CD4-positive, alpha-beta T cell treated with Interleukin-10 for 1 hour (primary cell): ENCODE results near the gene OR3A2.
A peak's percentile ranks its signal among the peaks of the same experiment; 100 is the strongest.
"Not testable (repeated sequence)": the region's sequence is repeated elsewhere in the genome, so short reads cannot be mapped to it uniquely, and the experiment has no call there.

Experiments
- DNase-seq: peaks from one replicate; pipeline ENCODE4 v3.0.0-alpha.2; 2020

OR3A2 gene

GRCh38 chr17:3385869-3386816 lies at the start of gene OR3A2:
Gene OR3A2, minus strand, starts transcription at chr17:3386308.
- DNase-seq: peak; percentile 27

- no peak for DNase-seq
These were observed 47.6 kb upstream of the OR3A2 start, which contains the start of gene OR1E2 for GRCh38 chr17:3433741-3434140. Gene OR1E2, minus strand, starts transcription at chr17:3433841. Its CDS starts 0 bp downstream, at chr17:3433841.

GRCh38 chr17:3433215-3433614 lies 47.1 kb upstream of the OR3A2 start:
- DNase-seq: peak; percentile 11

- DNase-seq: no peak
These were observed 32.1 kb upstream of the OR3A2 start for GRCh38 chr17:3418222-3418621.

GRCh38 chr17:3415610-3416009 lies 29.5 kb upstream of the OR3A2 start:
- no peak for DNase-seq

- not testable (repeated sequence) for DNase-seq
These were observed 26.1 kb upstream of the OR3A2 start for GRCh38 chr17:3412216-3412615.

- no peak for DNase-seq
These were observed 25.0 kb upstream of the OR3A2 start, which contains the start of gene OR3A3 for GRCh38 chr17:3411070-3411469. Gene OR3A3, plus strand, starts transcription at chr17:3411370.

GRCh38 chr17:3403856-3404255 lies 17.7 kb upstream of the OR3A2 start:
- DNase-seq: not testable (repeated sequence)

- DNase-seq: no peak
These were observed 15.7 kb upstream of the OR3A2 start for GRCh38 chr17:3401786-3402185.

GRCh38 chr17:3400055-3400454 lies 13.9 kb upstream of the OR3A2 start:
- no peak for DNase-seq

GRCh38 chr17:3398310-3398709 lies 12.2 kb upstream of the OR3A2 start, which contains the start of gene OR1E1:
Gene OR1E1, minus strand, starts transcription at chr17:3398410. Its CDS starts 0 bp downstream, at chr17:3398410.
- DNase-seq: no peak

GRCh38 chr17:3397801-3398200 lies 11.7 kb upstream of the OR3A2 start:
- not testable (repeated sequence) for DNase-seq

- no peak for DNase-seq
These were observed 3.7 kb upstream of the OR3A2 start for GRCh38 chr17:3389791-3390190.

GRCh38 chr17:3381957-3382356 lies 4.2 kb downstream of the OR3A2 start:
- DNase-seq: no peak

- DNase-seq: no peak
These were observed 7.8 kb downstream of the OR3A2 start for GRCh38 chr17:3378321-3378720.

GRCh38 chr17:3371167-3371566 lies 14.9 kb downstream of the OR3A2 start:
- not testable (repeated sequence) for DNase-seq

GRCh38 chr17:3342782-3343181 lies 43.3 kb downstream of the OR3A2 start:
- DNase-seq: not testable (repeated sequence)

- DNase-seq: no peak
These were observed 50.2 kb downstream of the OR3A2 start for GRCh38 chr17:3335876-3336275.

- no peak for DNase-seq
These were observed 67.8 kb downstream of the OR3A2 start for GRCh38 chr17:3318336-3318735.

GRCh38 chr17:3316836-3317235 lies 69.3 kb downstream of the OR3A2 start:
- DNase-seq: no peak

GRCh38 chr17:3308603-3309002 lies 77.5 kb downstream of the OR3A2 start:
- no peak for DNase-seq

GRCh38 chr17:3298260-3298659 lies 87.8 kb downstream of the OR3A2 start, which contains the start of gene OR3A1:
Gene OR3A1, minus strand, starts transcription at chr17:3298360. Its CDS starts 5,778 bp downstream, at chr17:3292582.
- no peak for DNase-seq

- DNase-seq: no peak
These were observed 90.5 kb downstream of the OR3A2 start for GRCh38 chr17:3295632-3296031.

- DNase-seq: not testable (repeated sequence)
These were observed 92.6 kb downstream of the OR3A2 start for GRCh38 chr17:3293548-3293947.
